HUES6 (cell line): ENCODE data around the gene CD6.
"Not testable (repeated sequence)": the region's sequence is repeated elsewhere in the genome, so short reads cannot be mapped to it uniquely, and the experiment has no call there.

ENCODE experiments used
- H3K27ac ChIP-seq: 2 replicates; pipeline ENCODE4 v1.7.0; 2013; ENCODE audit warnings: low read depth, mild to moderate bottlenecking, low read length, inconsistent platforms
- H3K27me3 ChIP-seq: 2 replicates; pipeline ENCODE4 v1.6.1; 2013; ENCODE audit warnings: low read length; ENCODE audit not compliant: control insufficient read depth, insufficient read depth
- H3K36me3 ChIP-seq: 2 replicates; pipeline ENCODE4 v1.6.1; 2013; ENCODE audit warnings: low read length; ENCODE audit not compliant: control insufficient read depth, insufficient read depth
- H3K4me1 ChIP-seq: 2 replicates; pipeline ENCODE4 v1.6.1; 2013; ENCODE audit warnings: low read length; ENCODE audit not compliant: control insufficient read depth, insufficient read depth
- H3K4me3 ChIP-seq: 2 replicates; pipeline ENCODE4 v1.5.1; 2013; ENCODE audit warnings: low read depth, low read length
- H3K9ac ChIP-seq: one replicate; pipeline ENCODE4 v1.6.1; 2013; ENCODE audit warnings: mild to moderate bottlenecking, low read length
- H3K9me3 ChIP-seq: 2 replicates; pipeline ENCODE4 v1.6.1; 2013; ENCODE audit warnings: low read depth, low read length; ENCODE audit not compliant: control insufficient read depth, insufficient read depth

The CD6 gene

GRCh38 chr11:61057615-61058014 lies 86.1 kb downstream of the CD6 start:
- Histone ChIP-seq H3K27me3 (no peaks in the 10 kb centered on the region), H3K4me3 (no peak overlapping the region), H3K9ac (no peak overlapping the region), H3K27ac (no peak overlapping the region), H3K36me3 (no peaks in the 10 kb centered on the region), H3K4me1 (0 out of 2 replicates have a peak, but pooled peaks cover 5% of the 10 kb centered on the region), H3K9me3 (no peaks in the 10 kb centered on the region)

- no peaks in the 10 kb centered on the region for H3K27me3 ChIP-seq
- no peaks in the 10 kb centered on the region for H3K36me3 ChIP-seq
- no peaks in the 10 kb centered on the region for H3K9me3 ChIP-seq
- no peak overlapping the region for H3K27ac ChIP-seq
- H3K9ac ChIP-seq = no peak overlapping the region
- 0 out of 2 replicates have a peak, but pooled peaks cover 5% of the 10 kb centered on the region for H3K4me1 ChIP-seq
- H3K4me3 ChIP-seq = no peak overlapping the region
Observed at GRCh38 chr11:61058583-61059259, 87.2 kb downstream of the CD6 start.

- Histone ChIP-seq H3K9me3 (no peaks in the 10 kb centered on the region), H3K36me3 (no peaks in the 10 kb centered on the region), H3K4me1 (0 out of 2 replicates have a peak, but pooled peaks cover 5% of the 10 kb centered on the region), H3K27ac (no peak overlapping the region), H3K4me3 (no peak overlapping the region), H3K27me3 (no peaks in the 10 kb centered on the region), H3K9ac (no peak overlapping the region)
Observed at GRCh38 chr11:61059260-61059752, 87.8 kb downstream of the CD6 start.

GRCh38 chr11:61061081-61061826 lies 89.8 kb downstream of the CD6 start:
- no peaks in the 10 kb centered on the region for H3K9me3 ChIP-seq
- no peaks in the 10 kb centered on the region for H3K27me3 ChIP-seq
- no peak overlapping the region for H3K9ac ChIP-seq
- H3K36me3 ChIP-seq = no peaks in the 10 kb centered on the region
- no peak overlapping the region for H3K4me3 ChIP-seq
- H3K4me1 ChIP-seq = 0 out of 2 replicates have a peak, but pooled peaks cover 5% of the 10 kb centered on the region
- H3K27ac ChIP-seq = no peak overlapping the region

- Histone ChIP-seq H3K27me3 (no peaks in the 10 kb centered on the region), H3K36me3 (no peaks in the 10 kb centered on the region), H3K27ac (no peak overlapping the region), H3K9ac (no peak overlapping the region), H3K4me1 (no peaks in the 10 kb centered on the region), H3K9me3 (no peaks in the 10 kb centered on the region), H3K4me3 (no peak overlapping the region)
Observed at GRCh38 chr11:61062181-61062930, 90.9 kb downstream of the CD6 start.

- H3K9ac ChIP-seq = not testable (repeated sequence)
Observed at GRCh38 chr11:61065236-61065635, 93.8 kb downstream of the CD6 start.

GRCh38 chr11:61065955-61066638 lies 94.6 kb downstream of the CD6 start:
- Histone ChIP-seq H3K27me3 (no peaks in the 10 kb centered on the region), H3K4me3 (no peak overlapping the region), H3K9me3 (no peaks in the 10 kb centered on the region), H3K36me3 (no peaks in the 10 kb centered on the region), H3K27ac (no peak overlapping the region), H3K4me1 (no peaks in the 10 kb centered on the region), H3K9ac (no peak overlapping the region)

More at GRCh38 chr11:61065236-61065635, 93.8 kb downstream of the CD6 start:
- not testable (repeated sequence) for H3K36me3 ChIP-seq, H3K9me3 ChIP-seq, H3K4me3 ChIP-seq, H3K27ac ChIP-seq, H3K27me3 ChIP-seq, H3K4me1 ChIP-seq

GRCh38 chr11:61066645-61067044 lies 95.2 kb downstream of the CD6 start:
- Histone ChIP-seq H3K4me1 (no peaks in the 10 kb centered on the region), H3K27ac (no peak overlapping the region), H3K27me3 (no peaks in the 10 kb centered on the region), H3K36me3 (no peaks in the 10 kb centered on the region), H3K4me3 (no peak overlapping the region), H3K9me3 (no peaks in the 10 kb centered on the region), H3K9ac (no peak overlapping the region)

- H3K9ac ChIP-seq = no peak overlapping the region
- no peaks in the 10 kb centered on the region for H3K4me1 ChIP-seq
- no peak overlapping the region for H3K4me3 ChIP-seq
- H3K36me3 ChIP-seq = no peaks in the 10 kb centered on the region
- H3K27ac ChIP-seq = no peak overlapping the region
- H3K9me3 ChIP-seq = no peaks in the 10 kb centered on the region
- no peaks in the 10 kb centered on the region for H3K27me3 ChIP-seq
Observed at GRCh38 chr11:61067782-61068446, 96.4 kb downstream of the CD6 start.

- Histone ChIP-seq H3K9ac (no peak overlapping the region), H3K27me3 (no peaks in the 10 kb centered on the region), H3K9me3 (no peaks in the 10 kb centered on the region), H3K4me1 (no peaks in the 10 kb centered on the region), H3K27ac (no peak overlapping the region), H3K4me3 (no peak overlapping the region), H3K36me3 (no peaks in the 10 kb centered on the region)
Observed at GRCh38 chr11:61068581-61068980, 97.1 kb downstream of the CD6 start.
